Measurements from ENCODE around the gene PDIA2.
"Not testable (repeated sequence)": the region's sequence is repeated elsewhere in the genome, so short reads cannot be mapped to it uniquely, and the experiment has no call there.

The PDIA2 gene

DNA sequence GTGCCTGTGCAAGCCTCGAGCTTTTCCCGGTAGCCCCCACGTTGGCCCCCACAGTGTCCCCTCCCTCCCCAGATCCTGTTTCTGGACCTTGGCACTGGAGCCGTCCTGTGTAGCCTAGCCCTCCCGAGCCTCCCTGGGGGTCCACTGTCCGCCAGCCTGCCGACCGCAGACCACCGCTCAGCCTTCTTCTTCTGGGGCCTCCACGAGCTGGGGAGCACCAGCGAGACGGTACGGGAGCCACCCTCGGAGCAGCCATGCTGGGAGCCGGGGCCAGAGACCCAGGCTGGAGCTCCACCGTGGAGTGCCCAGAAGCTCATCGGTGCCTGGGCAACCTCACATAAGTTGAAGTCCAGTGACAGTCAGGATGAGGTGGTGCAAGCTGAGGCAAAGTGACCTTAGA lies 19.0 kb upstream of the PDIA2 start:
- no peak for DNase-seq

DNA sequence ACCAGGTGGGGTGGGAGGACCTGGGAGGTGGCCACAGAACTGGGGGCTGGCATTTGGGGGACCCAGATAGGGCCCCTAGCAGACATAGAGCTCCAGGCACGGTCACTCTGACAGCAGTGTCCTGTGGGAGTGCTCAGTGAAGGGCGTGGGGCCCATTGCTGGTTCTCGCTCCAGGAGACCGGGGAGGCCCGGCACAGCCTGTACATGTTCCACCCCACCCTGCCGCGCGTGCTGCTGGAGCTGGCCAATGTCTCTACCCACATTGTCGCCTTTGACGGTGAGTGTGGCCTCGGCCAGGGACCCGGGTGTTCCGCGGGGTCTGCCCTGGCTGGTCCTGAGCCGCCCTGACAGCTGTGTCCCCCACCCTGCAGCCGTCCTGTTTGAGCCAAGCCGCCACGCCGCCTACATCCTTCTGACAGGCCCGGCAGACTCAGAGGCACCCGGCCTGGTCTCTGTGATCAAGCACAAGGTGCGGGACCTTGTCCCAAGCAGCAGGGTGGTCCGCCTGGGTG lies 18.5 kb upstream of the PDIA2 start:
- DNase-seq: no peak

DNA sequence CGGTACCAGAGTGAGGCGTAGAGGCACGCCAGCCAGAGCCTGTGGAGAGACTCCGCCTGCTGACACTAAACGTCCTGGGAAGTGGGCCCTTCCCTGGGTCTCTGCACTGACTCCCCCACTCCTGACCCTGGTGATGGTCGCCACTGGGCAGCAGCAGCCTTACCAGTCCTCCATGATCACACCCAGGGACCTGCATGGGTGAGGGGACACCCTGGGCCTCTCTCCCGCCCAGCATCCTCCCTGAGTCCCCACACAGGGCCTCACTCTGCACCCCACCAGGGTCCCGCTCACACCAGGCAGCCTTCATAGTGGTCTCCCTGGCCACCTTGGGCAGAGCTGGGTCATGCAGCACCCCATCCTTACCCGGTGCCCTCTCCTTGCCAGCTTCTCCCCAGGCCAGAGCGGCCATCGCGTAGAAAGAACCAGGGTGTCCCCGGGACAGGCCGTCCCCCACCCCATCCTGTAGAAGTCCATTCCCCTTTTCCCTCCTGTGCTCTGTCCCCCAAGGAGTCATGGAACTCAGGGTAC lies 17.9 kb upstream of the PDIA2 start:
- DNase-seq: no peak

DNA sequence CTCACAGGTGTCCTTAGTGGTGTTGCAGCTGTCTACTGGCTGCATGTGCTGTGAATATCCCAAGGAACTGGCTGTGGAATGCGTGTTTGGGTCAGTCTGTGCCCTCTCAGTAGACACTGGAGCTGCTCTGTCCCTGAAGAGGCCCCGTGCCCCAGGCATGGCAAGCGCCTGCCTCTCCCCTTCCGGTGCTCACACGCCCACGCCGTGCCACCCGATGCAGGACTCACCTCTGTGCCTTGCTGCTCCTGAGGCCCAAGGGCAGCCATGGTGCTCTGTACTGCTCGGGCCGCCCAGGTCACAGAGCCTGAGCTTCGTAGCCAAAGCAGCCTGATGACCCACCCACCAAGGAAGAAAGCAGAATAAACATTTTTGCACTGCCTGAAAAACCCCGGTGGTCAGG lies 17.3 kb upstream of the PDIA2 start:
- no peak for DNase-seq

DNA sequence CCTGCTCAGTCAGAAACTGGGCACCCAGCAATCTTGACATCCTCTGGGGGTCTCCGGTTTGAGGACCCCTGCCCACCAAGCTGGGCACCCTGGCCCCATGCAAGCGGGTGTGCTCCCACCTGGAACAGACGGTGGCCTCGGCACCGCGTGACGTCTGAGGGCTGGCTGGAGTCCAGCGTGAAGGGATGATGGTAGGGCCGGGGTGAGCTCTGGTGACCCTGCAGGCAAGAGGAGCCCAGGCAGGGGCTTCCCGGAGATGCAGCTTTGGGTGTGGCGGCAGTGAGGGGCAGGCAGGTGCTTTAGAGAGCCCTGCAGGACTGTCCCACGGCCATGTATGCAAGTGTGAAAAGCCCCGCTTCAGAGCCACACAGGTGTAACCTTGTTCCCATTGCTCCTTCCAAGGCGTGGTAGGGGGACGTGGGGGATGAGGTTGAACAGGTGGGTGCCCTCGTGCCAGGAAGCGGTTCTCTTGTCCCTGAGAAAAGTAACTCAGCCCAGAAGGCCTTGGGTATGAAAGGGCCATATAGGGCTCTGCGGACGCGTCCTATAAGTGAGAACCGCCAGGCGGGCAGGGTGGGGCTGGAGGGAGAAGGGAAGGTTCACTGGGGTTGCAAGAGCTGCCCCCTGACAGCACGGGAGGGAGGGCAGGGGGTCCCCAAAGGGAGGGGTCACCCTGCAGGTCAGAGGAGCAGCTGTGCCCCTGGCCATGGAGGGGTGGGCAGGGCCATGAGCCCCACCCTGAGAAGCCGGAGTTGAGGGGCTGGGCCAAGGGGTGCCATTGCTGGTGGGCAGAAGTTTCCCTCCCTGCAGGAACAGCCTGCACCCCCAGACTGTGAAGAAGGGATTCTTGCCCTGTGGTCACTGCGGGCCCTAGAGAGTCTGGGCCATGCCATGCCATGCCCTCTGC lies 16.5 kb upstream of the PDIA2 start:
- DNase-seq: no peak

DNA sequence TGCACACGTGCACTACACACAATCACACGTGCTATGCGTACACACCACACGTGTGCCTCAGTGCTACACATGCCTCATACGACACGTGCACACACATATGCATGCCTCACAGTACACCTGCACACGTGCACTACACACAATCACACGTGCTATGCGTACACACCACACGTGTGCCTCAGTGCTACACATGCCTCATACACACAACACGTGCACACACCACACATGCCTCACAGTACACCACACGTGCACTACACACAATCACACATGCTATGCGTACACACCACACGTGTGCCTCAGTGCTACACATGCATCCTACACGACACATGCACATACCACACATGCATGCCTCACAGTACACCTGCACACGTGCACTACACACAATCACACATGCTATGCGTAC lies 15.4 kb upstream of the PDIA2 start:
- not testable (repeated sequence) for DNase-seq

DNA sequence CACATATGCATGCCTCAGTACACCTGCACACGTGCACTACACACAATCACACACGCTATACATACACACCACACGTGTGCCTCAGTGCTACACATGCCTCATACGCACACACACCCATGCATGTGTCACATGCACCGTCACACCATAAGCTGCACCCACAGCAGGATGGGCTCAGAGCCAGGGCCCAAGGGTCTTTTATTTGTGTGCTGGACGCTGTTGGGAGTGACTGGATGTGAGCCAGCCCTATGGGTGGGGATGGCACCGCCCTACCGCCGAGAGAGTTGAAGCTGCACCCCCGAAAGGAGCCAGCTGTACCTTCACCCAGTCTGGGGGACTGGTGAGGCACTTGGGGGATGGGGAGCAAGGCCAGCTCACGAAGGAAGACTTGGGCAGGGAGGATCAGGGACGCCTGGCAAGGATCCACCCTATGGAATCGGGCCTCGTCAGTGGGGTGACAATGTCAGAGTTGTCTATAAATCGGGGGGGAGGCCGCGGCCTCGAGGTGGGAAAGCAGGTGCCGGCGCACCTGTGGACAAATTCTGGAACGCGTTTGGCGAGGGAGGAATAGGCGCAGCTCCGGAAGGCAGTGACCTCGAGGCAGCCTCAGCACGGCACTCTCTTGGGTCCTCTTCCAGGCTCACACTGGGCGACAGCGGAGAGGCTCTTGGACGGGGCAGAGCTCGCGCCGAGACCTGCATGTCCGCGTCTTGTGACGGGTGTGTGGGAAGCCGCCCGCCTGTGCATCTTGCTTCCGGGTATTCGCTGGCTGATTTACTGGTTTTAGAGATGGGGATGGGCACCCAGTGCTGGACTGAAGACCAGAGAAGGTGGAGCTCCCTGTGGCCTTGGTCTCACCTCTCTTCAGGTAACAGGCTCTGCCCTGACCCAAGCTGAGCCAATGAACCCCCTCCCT lies 14.6 kb upstream of the PDIA2 start:
- DNase-seq: peak; percentile 74

DNA sequence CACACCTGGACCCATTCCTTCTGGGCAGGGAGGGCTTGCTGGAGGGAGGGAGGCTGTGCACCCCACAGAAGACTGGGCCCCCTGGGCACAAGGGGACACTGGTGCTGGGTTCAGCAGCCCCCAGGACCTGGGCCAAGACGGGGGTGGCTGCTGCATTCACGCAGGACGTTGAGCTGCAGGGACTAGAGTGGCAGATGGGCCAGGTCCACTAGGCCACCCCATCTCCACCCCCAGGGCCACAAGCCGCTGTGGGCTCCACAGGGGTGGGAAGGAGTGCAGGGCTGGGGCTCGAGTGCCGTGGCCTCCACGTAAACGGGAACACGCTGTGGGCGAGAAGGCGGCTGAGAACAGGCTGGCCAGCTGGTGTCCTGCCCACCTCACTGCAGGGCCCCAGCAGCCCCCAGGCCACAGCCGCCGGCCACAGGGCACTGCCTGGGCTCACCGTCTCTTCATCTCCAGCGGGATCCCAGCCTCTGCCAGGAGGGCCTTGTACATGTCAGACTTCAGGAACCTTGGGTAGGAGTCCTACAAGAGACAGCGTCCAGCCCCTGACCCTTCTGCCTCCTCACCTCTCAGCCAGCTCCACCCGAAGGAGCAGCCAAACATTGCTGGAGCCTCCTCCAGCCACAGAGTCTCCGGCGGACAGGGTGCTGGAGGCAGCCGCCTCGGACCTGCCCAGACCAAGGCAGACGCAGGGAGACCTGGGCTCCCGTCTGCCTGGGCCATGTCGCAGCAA lies 13.7 kb upstream of the PDIA2 start:
- no peak for DNase-seq

DNA sequence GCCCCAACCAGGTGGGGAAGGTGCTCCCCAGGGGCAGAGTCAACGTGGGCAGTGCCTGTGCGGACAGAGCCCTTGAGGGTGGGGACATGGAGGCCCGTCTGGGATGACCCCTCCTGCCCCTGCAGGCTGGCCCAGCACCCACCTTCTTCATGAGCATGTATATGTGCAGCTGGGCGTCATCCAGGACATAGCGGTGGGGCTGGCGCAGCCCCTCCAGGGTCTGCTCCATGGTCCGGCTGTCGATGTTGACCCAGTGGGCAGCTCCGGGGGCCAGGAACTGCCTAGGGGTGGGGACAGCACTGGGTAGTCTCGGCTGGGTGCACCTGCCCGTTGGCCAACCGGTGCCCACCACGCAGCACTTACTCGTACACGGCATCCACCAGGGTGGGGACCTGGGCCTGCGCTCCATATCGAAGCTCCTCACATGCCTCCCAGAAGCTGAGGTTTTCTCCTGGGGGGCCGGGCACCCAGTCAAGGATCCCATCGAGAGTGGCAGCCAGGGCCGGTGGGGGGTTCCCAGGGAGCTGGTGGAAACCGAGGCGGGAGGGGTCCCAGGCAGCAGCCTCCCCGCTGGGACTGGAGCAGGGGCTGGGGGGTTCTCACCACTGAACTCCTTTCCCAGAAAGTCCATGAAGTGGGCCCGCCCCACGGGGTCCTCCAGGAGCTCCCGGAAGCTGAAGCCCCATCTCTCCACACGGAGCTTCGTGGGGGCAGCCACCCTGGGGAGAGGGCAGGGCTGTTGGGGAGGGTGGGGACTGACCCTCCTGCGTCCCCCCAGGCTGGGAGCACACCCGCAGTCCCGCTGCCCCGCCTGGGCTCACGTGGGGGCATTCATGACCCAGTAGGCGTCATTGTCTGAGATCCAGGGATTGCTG lies 12.3 kb upstream of the PDIA2 start:
- no peak for DNase-seq

DNA sequence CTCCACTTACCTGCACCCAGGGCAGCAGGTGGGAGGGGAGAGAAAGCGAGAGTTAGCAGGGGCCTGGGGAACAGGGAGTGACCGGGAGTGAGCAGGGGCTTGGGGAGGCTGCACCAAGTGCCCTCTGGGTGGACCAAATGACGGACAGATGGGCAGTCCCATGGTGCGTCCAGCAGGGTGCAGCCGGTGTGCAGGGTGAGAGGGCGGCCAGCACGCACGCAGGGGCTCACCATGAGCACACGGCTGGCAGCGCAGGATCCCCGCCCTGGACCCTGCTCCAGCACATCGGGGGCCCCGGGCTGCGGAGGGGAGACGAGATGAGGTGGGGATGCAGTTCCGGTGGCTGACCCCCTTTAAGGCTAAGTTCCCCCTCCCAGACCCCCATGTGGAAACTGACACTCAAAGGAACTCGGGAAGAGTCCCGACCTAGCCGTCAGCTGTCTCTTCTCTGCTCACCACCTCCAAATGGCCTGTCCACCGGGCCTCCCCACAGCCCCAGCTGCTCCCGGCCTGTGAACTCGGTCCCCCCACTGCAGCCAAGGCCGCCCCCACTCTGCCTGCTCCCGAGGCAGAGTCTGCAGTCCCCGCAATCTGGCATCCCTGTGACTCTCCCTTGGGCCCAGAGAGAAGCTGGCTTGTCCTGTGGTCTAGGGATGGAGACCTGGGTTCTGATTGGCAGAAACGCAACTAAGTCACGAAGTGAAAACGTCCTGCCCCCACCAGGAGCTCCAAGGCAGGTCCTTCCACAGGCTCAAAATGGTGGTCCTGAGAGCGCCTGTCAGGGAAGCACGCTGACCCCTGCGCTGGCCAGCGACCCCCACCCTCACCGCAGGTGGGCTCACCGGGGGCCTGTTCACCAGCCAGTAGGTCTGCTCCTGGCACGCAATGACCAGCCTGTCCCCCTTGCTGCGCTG lies 10.1 kb upstream of the PDIA2 start:
- no peak for DNase-seq

DNA sequence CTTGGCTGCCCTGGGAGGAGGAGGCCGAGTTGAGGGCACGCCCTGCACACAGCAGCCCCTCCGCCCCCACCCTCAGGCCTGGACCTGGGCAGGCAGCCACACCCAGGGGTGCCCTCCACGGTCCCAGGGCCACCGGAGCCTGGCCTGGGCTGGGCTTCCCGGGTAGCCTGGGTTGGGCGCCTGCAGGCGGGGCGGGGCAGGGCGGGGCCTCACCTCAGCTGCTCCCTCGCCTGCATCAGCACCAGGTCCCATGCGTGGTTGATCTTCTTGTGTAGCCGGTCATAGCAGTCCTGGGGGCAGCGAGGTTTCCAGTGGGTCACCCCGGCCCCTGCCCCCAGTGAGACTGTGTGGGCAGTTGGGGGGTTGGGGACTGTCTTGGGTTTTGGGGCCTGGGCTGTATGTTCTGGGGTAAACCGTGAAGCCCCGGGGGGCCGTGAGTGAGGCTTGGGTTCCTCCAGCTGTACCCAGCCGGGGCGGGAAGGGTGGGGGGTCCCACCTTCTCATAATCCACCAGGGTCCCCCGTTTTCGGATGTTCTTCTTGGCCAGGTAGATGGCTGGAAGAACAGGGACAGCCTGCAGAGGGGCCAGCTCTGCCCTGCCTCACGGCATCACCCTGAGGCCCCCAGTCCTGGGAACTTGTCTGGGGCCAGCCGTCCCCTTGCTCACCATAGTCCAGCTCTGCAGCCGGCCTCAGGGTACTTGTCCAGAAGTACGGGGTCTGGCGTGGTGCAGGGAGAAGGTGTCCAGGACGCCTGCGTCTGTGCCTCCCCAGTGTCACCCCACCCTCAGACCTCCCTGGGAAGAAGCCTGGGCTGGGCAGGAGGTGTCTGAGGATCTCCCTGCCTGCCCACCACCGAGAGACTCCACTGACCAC lies 9.2 kb upstream of the PDIA2 start:
- DNase-seq: peak; percentile 45

DNA sequence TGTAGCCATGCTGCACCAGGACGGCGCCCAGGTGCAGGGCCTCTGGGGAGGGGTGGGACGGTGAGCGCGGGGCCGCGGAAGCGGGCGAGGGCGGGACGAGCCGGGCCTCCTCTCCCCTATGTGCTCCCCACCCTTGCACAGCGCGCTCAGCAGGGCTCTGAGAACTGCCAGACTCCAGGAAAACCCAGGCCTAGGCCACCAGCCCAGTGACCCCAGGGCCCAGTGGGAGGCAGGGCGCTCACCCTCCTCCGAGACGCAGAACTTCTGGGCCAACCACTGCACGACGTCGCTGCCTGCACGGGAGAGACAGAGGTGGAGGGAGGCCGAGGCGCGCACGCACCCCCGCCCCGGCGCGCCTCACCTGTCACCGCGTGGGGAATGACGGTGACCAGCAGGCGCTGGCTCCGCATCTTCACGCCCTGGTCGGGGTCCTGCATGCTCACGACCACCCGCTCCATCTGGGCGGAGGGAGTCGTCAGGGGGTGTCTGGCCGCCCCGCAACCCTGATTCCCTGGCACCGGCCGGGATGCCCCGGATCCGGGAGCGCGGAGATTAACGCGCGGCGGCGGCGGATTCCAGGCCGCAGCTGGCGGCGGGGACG lies 7.8 kb upstream of the PDIA2 start:
- no peak for DNase-seq

DNA sequence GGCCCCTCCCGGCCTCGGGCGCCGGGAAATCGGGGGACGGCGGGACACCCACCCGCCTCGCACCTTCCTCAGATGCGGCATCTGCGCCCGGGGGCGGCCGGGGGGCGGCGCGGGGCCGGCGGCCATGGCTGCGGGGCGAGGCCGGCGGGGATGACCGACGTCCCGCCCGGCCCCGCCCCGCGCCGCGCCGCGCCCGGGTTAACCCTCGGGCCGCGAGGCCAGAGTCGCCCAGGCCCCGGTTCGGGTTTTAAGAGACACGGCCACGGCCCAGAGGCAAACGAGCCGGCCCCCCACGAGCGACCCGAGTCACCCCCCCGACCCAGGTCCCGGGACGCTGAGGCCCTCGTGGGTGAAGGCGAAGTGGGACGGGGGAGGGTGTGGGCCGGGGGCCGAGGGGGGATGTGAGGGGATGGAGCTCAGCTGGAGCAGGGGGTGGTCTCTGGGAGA lies 7.2 kb upstream of the PDIA2 start, which contains the start of gene RGS11:
Gene RGS11 (minus strand): TSS at position 159 of the 447 bp plus-strand sequence. CDS start 33 bp downstream, at position 126.
- DNase-seq: no peak

DNA sequence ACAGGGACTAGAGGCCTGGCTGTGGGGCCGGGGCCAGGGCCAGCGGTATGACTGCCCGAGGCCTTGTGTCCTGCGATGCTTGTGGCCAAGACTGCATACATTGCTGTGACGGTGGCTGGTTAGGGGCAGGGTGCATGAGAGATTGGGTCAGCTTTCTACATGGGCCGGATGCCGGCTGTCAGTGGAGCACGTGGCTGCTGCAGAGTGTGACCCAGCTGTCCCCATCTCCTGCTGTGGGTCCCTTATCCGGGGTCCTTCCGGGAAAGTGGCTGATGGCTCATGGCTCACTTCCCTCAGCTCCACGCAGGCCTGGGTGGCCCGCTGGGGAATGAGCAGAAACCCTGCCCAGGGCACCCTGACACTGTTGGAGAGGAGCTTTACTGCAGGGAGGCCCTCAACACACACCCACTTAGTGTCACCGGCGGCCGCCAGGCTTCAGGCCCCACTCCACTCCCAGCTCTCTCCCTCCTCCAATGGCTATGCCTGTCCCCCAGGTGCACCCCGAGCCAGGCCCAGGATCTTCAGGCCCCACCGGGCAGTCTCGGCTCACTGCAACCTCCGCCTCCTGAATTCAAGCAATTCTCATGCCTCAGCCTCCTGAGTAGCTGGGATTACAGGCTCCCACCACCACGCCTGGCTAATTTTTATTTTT lies 6.4 kb upstream of the PDIA2 start:
- no peak for DNase-seq

DNA sequence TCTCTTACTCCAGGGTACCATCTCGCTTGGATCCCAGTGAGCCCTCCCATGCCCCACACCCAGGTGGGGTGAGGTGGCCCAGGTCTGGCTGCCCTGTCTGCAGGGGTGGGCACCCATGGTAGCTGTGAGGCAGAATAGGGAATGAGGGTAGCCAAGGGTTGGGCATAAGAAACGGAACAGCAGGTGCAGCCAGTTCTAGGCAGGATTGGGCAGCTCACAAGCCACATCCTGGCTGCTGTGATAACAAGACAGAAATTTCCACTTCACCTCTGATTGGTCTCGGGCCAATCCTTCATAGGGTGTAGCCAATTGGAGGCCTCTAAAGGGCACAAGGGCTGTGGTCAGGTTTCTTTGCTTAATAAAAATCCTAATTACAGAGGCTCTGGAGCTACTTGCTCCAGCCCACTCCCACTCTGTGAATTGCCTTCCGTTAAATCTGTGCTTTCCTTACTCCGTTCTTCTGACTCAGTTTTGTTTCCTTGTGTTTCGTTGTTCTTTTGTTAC lies 4.0 kb upstream of the PDIA2 start:
- DNase-seq: peak; percentile 97

DNA sequence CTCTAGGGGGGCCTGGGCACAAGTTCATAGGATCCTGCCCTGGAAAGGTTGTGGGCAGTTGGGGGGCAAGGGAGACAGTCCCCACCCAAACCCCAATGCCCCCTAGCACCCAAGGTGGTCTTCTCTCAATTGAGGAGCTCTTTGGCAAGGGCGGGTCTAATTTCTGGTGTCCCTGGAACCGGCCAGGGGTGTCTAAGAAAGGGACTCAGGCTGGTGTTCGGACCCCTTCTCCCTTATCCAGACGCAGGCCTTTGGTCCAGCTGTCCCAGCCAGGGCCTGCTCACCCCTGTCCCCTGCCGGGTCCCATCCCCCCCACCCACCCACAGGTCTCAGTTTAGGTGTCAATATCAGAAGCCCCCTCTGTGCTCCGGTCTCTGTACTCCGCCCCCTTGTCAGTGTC lies 3.4 kb upstream of the PDIA2 start:
- DNase-seq: no peak

DNA sequence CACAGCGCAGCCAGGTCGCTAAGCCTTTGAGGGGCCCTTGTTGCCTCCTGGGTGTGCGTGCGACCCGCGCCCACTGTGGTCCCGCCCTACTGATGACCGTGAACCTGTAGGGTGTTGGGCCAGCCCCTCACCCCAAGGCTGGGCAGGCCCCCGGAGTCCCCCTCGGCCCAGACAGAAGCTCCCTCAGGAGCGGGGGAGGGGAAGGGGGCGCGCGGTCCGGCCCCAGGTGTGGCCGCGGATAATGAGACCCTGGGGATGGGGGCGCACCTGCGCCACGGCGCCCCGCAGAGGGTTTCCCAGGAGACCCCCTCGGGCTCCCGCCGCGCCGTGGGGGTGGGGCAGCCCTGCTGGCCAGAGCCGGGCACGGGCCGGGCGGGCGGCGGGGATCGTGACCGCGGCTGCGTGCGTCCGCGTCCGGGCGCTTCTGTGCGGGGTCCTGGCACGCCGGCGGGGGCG lies 2.9 kb upstream of the PDIA2 start:
- no peak for DNase-seq

DNA sequence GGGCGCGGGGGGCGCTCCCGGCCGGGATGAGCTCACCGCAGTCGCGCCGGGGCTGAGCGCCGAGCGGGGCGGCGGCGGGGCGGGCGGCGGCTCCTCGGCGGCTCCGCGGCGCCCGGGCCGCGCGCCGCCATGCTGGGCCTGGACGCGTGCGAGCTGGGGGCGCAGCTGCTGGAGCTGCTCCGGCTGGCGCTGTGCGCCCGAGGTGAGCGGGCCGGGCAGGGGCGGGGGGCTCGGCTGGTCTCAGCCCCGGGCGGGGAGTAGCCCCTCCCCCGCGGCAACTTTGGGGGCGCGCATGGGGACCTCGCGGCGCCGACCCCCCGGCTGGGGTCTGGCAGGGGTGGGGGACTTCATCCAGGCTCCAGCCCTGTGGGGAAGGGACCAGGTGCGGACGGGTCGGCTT lies 2.4 kb upstream of the PDIA2 start, which contains the start of gene ARHGDIG:
Gene ARHGDIG (plus strand): TSS at position 40 of the 400 bp plus-strand sequence. CDS start 90 bp downstream, at position 130.
- no peak for DNase-seq
